GM19025 (cell line): ENCODE measurements around the gene MMP26.

Source experiments
- ATAC-seq: cut with Tn5 transposase; IDR thresholded peaks from one replicate; pipeline ENCODE4 v1.9.1; 2021; ENCODE audit warnings: mild to moderate bottlenecking, low read depth, moderate library complexity; ENCODE audit not compliant: unreplicated experiment

The MMP26 gene

DNA sequence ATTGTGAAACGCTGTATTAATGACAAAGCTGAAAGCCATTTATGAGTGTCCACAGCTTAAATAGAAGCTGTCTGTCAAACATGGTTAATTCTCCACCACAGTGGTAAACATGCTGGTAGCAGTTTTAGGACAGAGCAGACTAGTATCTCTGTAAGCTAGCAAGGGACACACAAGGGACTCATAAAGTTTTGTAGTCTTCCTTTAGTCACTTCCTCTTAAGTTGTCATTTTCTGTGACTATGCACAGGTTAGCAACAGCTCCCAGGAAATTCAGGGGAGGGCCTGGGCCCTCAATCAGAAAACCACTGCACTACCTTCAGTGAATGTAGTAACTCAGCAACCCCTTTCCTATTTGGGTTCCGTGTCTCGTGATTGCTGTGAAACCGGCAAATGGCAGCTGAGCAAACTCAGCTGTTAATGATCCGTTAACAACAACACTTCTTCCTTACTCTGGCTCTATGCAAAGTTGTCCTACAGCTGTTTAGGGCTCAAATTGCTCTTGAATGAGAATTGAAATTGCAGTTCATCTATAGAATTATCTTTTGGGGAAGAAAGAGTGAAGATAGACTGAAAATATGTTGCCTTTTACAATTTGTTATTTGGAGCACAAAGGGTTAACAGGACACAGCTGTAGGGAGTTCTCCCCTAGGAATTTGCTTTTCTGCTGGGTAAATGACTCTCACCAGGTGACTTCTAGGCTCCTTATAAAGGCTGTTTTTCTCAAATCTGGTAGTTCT is at the start of gene MMP26:
TSS of gene MMP26 (plus strand) at position 731 of the 736 bp plus-strand sequence.
- peak; percentile 63 for ATAC-seq

DNA sequence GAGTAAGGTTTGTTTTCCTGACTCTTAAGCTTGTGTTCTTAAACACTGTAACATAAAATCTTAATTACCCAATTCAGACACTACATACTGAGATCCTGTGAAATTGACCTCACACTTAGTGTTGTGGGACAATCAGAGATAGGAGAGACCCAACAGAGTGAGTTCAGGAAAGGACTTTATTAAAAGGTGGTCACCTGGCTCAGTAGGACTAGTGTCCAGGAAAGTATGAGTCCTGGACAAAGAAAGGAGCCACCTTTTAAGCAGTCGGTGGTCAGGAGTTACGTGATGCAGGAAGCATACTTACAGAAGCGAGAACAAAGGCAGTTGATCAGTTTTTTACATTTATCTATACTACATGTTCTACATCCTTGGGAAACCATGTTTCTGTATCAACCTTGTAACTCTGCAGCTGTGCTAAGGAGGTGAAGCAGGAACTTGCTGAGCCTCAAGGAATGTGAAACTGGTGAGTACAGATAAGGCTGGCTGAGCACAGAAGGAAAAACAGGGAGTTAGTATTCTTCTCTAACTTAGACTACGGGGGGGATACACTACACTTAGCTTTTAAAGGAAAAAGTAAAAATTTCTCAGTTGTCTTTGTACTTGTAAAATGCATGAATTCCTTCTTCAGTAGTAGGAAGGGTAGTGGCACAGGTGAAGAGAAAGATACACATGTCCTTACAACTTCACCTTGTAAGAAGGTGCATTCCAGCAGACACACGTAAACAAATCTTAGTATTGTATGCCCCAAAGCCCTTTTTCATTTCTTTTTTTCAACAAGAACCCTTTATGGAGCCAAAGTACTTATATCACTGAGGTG is 45.7 kb upstream of the MMP26 start:
- no peak for ATAC-seq

DNA sequence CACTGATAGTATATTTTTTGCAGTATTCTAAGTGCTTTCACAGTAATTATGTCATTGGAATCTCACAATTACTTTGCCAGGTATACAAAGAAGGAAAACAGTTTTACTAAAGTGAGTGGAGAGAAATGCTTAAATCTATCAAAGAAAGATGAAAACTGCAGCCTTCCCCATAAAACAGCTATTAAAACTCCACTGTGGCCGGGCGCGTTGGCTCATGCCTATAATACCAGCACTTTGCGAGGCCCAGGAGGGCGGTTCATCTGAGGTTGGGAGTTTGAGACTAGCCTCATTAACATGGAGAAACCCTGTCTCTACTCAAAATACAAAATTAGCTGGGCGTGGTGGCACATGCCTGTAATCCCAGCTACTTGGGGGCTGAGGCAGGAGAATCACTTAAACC is 41.7 kb upstream of the MMP26 start:
- no peak for ATAC-seq

DNA sequence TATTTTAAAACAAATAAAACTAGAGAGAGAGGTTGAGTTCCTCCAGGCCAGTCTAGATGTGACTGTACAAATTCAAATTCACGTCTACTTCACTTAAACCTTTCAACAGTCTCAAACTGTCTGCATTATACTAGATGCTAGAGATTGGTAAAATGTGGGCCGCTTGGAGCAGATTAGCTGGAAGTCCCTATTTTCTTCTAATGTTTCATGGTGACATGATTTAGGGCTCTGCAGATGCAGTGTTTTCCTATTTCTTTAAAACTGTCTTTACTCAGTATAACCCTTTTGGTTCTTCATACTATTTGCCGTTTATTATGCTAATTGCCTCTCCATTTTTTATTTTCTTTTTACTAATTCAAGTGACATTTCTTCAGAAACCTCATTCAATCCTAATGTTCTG is 40.4 kb upstream of the MMP26 start:
- no peak for ATAC-seq

DNA sequence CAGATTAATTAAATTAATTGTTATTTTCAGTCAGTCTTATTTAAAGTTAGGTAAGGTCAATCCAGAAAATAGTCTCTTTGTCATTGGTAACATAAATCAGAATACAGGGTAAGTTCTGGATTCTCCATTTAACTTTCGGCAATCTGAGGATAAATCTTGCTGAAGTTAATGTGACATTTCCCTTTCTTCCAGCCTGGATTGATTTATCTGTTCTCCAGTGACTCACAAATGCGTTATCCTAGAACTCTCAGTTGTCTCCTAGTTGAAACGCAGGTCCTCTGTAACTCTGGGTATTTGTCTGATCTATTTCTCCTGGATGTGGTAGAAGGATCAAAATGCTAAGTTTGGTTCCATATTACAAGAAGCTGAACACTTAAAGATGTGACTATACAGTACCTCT is 39.8 kb upstream of the MMP26 start:
- ATAC-seq: no peak

GRCh38 chr11:4665424-4665823 is 39.2 kb upstream of the MMP26 start:
- no peak for ATAC-seq

- ATAC-seq: no peak
Measured at GRCh38 chr11:4671741-4672140, 32.8 kb upstream of the MMP26 start.

DNA sequence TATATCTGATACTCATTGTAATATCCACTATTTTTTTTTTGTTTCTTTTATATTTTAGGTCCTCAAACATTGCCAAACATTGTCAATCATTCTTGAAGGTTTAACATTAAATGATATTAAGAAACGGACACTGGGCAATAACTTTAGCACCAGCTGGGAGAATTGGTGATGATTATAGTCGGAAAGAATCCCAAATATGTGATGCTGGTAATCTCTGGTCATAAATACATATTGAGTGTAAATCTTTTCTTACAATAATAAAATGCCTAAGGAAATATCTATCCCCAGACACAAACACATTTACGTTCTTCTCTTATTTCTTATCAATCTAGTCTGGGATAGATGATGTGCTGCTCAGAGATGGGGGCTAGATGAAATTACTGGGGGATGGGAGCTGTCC is 32.1 kb upstream of the MMP26 start:
- no peak for ATAC-seq

GRCh38 chr11:4673781-4674180 is 30.8 kb upstream of the MMP26 start:
- no peak for ATAC-seq

- no peak for ATAC-seq
Measured at GRCh38 chr11:4677948-4678347, 26.6 kb upstream of the MMP26 start.

GRCh38 chr11:4680341-4680740 is 24.2 kb upstream of the MMP26 start:
- ATAC-seq: no peak

GRCh38 chr11:4682623-4683419 is 21.8 kb upstream of the MMP26 start:
- no peak for ATAC-seq

DNA sequence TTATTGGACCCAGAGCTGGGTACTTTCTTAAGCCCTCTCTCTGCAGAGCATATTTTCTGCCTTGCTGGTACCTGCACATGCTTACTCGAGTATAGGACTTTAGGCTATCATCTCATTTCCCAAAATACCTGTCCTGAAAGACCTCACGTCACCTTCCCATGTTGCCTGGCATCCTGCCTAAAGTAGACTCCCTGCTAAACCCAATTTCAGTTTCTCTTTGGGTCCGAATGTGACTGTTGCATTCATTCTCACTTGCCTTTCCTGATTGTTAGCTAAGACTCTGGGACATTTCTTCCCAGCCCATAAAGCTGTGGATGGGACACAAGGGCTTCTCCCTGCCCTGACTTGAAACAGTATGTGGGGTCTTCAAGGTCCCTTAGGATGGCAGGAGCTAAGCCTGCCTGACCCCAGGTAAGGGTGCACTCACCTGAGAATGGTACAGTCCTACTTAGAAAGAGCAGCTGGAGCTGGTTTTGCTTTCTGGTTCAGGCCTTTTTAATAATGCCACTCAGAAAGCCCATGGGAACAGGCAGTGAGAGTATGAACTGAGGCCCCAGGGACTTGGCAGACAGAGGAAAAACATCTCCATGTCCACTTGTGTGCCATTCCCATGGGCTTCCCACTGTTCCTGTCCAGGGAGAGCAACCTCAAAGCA is 19.8 kb upstream of the MMP26 start:
- ATAC-seq: no peak

GRCh38 chr11:4695442-4695841 is 9.1 kb upstream of the MMP26 start:
- ATAC-seq: no peak

DNA sequence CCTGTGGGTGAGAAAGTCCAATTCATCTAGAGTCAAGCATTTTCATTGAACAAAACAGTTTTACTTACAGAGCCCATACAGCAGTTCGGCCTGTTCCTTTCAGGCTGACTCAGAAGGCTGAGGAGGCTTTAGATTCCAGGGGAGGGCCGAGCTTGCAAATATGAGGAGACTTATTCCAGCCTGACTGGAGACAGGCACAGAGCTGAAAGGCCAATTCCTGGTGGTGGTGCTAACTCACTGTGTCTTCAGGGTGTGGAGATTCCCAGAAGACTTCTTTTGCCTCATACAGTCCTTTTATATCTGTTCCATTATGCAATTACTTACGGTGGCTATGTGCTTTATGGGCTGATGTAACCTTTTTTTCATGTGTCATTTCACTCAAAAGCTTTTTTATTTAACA is 7.0 kb upstream of the MMP26 start, which contains the start of gene OR51E2:
TSS of gene OR51E2 (minus strand) at position 269 of the 400 bp plus-strand sequence. CDS start 15,142 bp downstream, outside the sequence.
- ATAC-seq: no peak

- ATAC-seq: peak; percentile 63
Measured at GRCh38 chr11:4699697-4700435, 4.7 kb upstream of the MMP26 start.

DNA sequence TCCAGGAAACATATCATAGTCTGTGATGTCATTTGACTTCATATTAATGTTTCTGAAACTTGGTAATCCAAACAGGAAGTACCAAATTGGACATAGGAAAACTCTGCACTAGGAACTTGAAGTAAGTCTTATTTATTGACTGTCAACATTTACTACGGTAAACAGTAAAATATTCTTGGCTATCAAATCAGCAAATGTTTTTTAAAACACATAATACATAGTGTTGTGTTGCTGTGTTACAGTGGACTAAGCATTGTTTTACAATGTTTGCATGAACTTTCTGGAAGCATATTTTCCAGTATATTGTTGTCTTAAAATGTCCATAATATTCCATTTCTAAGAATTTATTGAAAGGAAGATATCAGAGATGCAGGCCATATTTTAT is 4.2 kb upstream of the MMP26 start:
- ATAC-seq: no peak

DNA sequence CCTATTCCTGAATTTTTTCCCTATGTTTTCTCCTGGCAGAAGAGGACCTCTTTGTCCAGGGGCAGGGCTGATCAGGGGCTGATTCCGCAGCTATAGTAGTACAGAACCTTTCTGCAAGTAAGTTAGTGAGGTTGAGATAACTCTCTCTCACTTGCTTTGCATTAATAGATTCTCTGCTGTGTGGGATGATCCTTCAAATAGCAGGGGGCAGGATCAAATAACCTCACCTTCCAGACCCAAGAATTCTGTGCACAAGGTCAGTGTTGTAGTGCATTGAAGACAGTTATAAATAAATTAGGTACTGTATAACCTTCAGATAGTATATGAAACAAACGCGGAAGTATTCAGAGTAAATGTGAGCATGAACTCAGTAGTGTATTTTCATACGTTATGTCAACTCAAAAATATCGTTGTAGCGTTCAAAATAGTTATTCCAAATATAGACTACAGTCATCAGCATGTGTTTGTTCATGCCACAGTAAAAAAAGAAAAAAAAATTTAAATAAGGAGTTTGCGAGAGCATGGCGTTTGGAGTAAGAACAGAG is 278 bp downstream of the MMP26 start:
- no peak for ATAC-seq

DNA sequence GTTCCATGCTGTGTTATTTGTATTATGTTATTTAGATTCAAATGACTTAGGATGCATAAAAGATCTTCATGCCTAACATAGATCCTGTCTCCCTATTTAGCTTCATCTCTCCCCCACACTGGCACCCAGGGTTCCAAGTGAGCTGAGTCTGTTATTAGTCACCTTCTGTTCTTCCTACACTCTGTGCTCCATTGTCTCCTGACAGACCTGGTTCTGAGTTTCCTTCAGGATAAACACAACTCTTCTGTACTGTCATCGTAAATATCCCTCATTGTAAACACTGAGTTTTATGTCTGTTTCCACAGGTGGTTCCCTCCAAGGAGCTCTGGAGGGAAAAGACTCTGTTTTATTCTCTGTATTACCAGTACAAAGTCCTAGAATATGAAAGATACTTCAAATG is 8.7 kb downstream of the MMP26 start:
- no peak for ATAC-seq

DNA sequence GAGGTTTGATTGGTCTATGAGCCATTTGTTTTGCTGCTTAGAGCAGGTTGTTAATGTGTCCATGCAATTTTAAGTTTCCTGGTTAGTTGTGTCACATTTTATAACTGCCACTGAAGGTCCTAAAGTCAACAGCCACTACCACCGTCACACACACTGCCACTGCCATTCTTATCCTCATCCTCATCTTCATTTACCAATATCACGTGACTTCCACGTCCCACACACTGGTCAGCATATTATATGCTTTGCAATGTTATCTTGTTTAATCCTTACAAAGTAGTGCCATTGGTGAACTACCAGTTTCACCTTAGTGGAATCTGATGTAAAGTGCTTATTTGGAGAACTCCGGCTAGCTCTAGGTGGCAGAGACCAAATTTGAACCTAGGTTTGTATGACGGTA is 9.7 kb downstream of the MMP26 start:
- ATAC-seq: no peak
